ENCODE results near the gene CDH13. TPM values are rescaled to one million over a fixed set of nuclear protein-coding genes. Genes with fewer than 3 reads are reported as not detected.

CDH13 gene
- polyA plus RNA-seq, 2 of the 4 experiments (the other 2 are of a cell fraction): not detected

- no peaks in the 10 kb centered on the region for H3K9me3 ChIP-seq
- H3K4me2 ChIP-seq: no peak overlapping the region
- ChIA-PET CTCF (no interaction called here), POLR2A (no interaction called here)
- H3K4me1 ChIP-seq: no peaks in the 10 kb centered on the region
- WGBS (ENCODE audit: missing lambda C conversion rate): 18% methylated on average over 4 of the region's 4 CpGs
- no peak for TF ChIP-seq CHD2 (IDR thresholded peaks at IDR 0.05; ENCODE audit: low read length, partially characterized antibody)
- no peak for TF ChIP-seq CBX8 (IDR thresholded peaks at IDR 0.05)
- no peak for TF ChIP-seq TP53 (CRISPR knock-in tag; IDR thresholded peaks at IDR 0.05)
- no peak for TF ChIP-seq KDM5A (IDR thresholded peaks at IDR 0.05)
- no peak for TF ChIP-seq HES2 (IDR thresholded peaks at IDR 0.05)
- TF ChIP-seq, protein P1, sequence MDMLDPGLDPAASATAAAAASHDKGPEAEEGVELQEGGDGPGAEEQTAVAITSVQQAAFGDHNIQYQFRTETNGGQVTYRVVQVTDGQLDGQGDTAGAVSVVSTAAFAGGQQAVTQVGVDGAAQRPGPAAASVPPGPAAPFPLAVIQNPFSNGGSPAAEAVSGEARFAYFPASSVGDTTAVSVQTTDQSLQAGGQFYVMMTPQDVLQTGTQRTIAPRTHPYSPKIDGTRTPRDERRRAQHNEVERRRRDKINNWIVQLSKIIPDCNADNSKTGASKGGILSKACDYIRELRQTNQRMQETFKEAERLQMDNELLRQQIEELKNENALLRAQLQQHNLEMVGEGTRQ (IDR thresholded peaks at IDR 0.05): no peak
- TF ChIP-seq HOXB5 (CRISPR knock-in tag; IDR thresholded peaks at IDR 0.05): no peak
- no peak for TF ChIP-seq EHMT2 (IDR thresholded peaks at IDR 0.05; ENCODE audit: low read depth)
- no peak for TF ChIP-seq EHF (CRISPR knock-in tag; IDR thresholded peaks at IDR 0.05)
- FAIRE-seq (no peak), DNase-seq (ENCODE audit: low read depth in 1 of 2, low spot score in 1 of 2) (no peak), ATAC-seq (no peak)
- H3K27ac ChIP-seq: no peak overlapping the region
- H3K4me3 ChIP-seq: no peak overlapping the region
Measured at GRCh38 chr16:83550183-83550569, 923.4 kb downstream of the CDH13 start.

DNA sequence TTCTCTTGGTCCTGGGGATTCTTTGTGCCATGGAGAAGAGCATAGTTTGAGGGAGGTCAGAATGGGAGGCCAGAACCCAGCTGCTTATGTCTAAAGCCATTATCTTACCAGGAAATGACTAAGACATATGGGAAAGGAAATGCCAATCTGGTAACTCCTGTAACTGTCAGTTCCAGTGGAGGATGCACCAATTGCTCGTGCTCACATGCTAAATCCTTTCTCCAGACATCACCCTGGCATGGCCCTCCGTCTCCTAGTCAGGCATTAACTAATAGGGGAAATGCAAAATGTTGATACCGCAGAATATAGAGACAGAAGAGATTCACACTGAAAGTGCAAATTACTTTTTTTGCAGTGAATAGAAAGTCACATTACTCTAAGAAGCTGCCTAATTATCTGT lies 925.5 kb downstream of the CDH13 start:
- Histone ChIP-seq H3K9me3 (no peaks in the 10 kb centered on the region), H3K4me1 (no peaks in the 10 kb centered on the region), H3K4me2 (no peak overlapping the region), H3K4me3 (no peak overlapping the region), H3K27ac (no peak overlapping the region)
- ChIA-PET POLR2A (no interaction called here), CTCF (no interaction called here)
- WGBS (ENCODE audit: missing lambda C conversion rate): 25% methylated on average over 3 of the region's 3 CpGs
- TF ChIP-seq NFE2L2 (conservative IDR thresholded peaks at IDR 0.05; ENCODE audit: low read length) (no peak), HOXA7 (CRISPR knock-in tag; IDR thresholded peaks at IDR 0.05) (no peak), PBX3 (IDR thresholded peaks at IDR 0.05) (no peak), FOSB (CRISPR knock-in tag; IDR thresholded peaks at IDR 0.05) (no peak), MAX (IDR thresholded peaks at IDR 0.05) (no peak), CBX8 (IDR thresholded peaks at IDR 0.05) (no peak), FOXS1 (CRISPR knock-in tag; IDR thresholded peaks at IDR 0.05) (no peak), CTCF (IDR thresholded peaks at IDR 0.05) (no peak), EP300 (IDR thresholded peaks at IDR 0.05) (no peak), BHLHE40 (IDR thresholded peaks at IDR 0.05; ENCODE audit: low read depth, low read length) (no peak), KDM5A (IDR thresholded peaks at IDR 0.05) (no peak), RCOR1 (IDR thresholded peaks at IDR 0.05; ENCODE audit: low read depth, low read length) (no peak), SMC3 (IDR thresholded peaks at IDR 0.05) (no peak), HOXB5 (CRISPR knock-in tag; IDR thresholded peaks at IDR 0.05) (no peak), RAD21 (conservative IDR thresholded peaks at IDR 0.05 in 1 of 2, IDR thresholded peaks at IDR 0.05 in 1 of 2) (no peak), POLR2A (IDR thresholded peaks at IDR 0.05; ENCODE audit: low read length) (no peak)
- TF ChIP-seq, protein P2, sequence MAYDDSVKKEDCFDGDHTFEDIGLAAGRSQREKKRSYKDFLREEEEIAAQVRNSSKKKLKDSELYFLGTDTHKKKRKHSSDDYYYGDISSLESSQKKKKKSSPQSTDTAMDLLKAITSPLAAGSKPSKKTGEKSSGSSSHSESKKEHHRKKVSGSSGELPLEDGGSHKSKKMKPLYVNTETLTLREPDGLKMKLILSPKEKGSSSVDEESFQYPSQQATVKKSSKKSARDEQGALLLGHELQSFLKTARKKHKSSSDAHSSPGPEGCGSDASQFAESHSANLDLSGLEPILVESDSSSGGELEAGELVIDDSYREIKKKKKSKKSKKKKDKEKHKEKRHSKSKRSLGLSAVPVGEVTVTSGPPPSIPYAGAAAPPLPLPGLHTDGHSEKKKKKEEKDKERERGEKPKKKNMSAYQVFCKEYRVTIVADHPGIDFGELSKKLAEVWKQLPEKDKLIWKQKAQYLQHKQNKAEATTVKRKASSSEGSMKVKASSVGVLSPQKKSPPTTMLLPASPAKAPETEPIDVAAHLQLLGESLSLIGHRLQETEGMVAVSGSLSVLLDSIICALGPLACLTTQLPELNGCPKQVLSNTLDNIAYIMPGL (CRISPR knock-in tag; IDR thresholded peaks at IDR 0.05; ENCODE audit: borderline replicate concordance): no peak
- DNase-seq (ENCODE audit: low read depth in 1 of 2, low spot score in 1 of 2) (no peak), ATAC-seq (no peak), FAIRE-seq (no peak)
